Putamen (tissue), 1 donor: ENCODE data around the gene TCERG1L.

Experiments
- DNase-seq: peaks from one replicate; pipeline ENCODE4 v3.0.0-alpha.2; 2016; ENCODE audit warnings: low spot score

Gene TCERG1L

GRCh38 chr10:131226446-131227162 lies 84.9 kb downstream of the TCERG1L start:
- no peak for DNase-seq

DNA sequence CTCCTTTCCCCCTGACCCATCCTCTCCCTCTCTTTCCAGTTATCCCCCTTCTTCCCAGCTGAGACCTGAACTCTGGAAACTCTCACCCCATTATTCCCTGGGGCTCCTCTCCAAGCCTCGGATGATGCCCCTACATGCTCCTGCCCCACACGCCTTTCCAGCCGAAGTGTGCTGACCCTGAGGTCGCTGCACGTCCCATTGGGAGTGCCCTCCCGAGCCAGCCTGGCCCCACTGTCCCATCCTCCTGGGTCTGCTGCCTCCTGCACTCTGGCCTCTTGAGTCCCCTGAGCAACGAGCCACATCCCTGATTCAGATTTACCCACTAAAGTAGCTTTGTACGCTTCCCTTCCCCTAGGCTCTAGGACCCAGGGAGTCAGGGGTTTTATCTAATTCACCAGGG lies 87.4 kb downstream of the TCERG1L start:
- no peak for DNase-seq

- DNase-seq = no peak
Measured at GRCh38 chr10:131223422-131223821, 88.1 kb downstream of the TCERG1L start.

DNA sequence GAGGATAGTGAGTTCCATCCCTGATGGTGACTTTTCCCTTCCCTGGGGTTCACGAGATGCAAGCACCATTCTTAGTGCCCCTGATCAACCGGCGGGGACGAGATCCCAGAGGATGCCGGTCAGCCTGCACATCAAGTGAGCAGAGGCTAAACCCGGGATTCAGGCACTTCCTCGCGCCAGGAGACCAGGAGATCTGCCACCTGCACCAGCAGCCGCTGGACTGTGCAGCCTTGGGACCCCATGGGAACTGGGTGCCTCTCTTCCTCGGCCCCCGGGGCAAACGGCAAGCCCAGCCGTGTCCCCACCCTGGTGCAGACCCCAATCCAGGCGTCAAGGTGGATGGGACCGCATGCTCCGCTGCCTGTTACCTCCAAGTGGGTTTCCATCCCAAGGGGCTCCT lies 88.5 kb downstream of the TCERG1L start:
- no peak for DNase-seq

DNA sequence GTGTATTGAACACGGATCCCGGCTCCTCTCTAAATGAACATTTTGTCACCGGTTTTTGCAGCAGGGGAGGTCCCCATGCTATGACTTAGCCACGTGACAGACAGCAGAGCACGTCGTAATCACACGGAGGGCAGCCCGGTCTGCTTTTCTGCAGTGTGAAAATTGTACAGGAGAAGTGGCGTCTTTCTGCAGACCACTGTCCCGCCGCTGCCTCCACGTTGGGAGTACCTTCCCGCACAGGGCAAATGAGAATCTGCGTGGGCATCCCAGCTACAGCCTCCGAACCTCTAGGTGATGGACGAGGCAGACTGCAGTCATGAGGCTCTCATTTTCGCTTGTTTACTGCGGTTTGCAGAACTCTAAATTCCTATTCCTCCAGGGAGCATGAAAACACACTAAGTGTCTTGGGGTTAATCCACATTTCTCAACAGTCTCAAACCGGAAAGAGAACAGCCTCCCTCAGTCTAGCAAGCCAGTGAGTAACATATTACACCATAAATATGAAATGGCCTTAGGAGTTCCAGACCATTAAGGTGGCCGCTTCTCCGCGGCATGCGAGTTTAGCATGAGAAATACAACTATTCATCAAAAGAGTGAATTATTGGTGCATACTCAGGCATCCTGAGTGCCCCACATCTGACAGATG lies 89.8 kb downstream of the TCERG1L start:
- no peak for DNase-seq

GRCh38 chr10:131220601-131221171 lies 90.8 kb downstream of the TCERG1L start:
- no peak for DNase-seq

DNA sequence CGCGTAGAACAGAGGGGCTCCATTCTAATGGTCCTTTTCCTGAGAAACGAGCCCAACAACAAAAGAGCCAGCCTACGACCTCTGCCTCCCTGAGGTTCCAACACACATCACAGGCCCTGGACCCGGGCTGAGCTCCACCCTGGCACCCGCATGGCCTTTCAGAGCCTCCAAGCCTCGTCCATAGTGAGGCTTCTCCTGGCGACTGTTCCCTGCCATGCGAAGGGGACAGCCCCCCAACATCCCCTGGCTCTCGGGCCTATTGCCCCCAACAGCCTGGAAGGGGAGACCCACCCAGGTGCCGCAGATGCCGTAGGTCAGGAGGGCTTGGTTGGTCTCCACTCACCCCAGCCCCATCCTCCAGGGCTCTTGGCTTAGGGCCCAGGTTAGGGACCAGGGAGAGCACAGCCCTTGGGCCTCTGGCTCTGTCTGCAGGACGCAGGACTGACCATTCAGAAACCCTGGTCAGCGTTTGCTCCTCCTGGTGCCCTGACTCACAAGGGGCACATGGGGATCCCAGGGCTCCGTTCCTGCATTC lies 91.5 kb downstream of the TCERG1L start:
- no peak for DNase-seq

DNA sequence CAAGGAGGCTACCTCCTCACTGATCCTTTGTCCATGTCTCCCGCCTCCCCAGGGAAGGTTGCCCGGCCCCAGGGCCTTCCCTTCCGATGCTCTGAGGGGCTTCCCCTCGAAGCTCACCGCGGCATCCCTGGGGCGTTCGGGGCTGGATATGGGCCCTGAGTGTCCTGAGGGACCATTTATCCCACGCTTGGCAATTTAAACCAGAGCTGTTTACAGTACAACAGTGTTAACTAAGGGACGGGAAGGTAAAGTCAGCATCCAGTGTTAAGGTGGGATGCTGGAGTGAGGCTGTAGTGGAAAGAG lies 92.0 kb downstream of the TCERG1L start:
- DNase-seq = no peak

GRCh38 chr10:131218811-131219583 lies 92.5 kb downstream of the TCERG1L start:
- no peak for DNase-seq

GRCh38 chr10:131216681-131217230 lies 94.8 kb downstream of the TCERG1L start:
- no peak for DNase-seq

- no peak for DNase-seq
Measured at GRCh38 chr10:131215776-131216175, 95.7 kb downstream of the TCERG1L start.

DNA sequence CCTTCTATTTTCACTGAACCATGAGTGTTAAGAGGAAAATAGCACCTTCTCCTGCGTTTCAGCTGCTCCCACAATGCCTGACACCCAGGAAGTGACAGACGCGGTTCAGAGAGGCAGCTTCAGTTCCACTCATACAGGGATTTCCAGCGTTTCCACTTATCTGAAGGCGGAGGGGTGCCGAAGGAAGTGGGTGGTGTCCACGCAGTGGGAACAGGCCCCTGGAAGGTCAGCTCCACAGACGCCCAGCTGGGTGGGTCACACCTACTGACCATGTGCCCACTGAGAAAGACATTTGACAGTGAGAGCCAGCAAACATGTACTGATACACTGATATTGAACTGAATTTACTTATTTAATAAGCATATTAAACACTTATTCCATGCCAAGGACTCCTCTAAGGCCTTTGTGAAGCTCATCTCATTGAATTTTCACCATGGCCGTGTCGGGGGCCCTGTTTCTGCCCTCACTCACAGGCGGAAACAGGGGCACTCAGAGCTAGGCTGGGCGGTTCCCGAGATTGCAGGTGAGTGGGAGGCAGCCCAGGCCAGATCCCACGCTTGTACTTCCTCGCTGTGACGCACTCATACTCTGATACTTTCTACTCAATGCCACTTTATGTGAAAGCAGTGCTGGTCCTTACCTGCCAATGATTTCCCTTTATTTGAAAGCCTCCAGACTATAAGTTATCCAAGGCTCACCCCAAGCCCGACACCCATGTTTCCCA lies 96.8 kb downstream of the TCERG1L start:
- no peak for DNase-seq

GRCh38 chr10:131213741-131214505 lies 97.6 kb downstream of the TCERG1L start:
- DNase-seq = no peak

DNA sequence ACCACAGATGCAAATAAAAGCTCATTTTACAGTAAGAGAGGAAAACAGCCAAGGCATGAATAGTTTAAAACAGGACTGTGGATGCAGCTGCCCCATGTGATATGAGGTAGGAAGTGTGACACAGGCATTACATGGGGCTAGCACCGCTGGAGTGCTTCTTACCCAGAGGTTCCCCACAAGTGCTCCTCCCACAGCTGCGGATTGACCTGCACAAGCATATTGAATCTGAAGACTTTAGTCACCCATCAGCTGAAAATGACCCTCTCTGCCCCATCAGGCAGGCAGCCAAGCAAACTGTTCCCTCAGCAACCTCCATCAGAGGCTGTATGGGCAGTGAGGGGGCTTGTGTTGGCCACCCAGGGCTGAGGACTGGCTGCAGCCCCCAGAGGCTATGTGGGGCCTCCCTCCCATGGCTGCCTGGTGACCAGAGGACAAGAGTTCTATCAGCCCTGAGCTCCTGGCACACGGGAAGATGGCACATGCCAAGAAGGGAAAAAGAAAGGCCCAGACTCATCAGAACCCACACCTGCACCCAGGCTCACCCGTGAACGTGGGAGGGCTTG lies 98.7 kb downstream of the TCERG1L start:
- no peak for DNase-seq

DNA sequence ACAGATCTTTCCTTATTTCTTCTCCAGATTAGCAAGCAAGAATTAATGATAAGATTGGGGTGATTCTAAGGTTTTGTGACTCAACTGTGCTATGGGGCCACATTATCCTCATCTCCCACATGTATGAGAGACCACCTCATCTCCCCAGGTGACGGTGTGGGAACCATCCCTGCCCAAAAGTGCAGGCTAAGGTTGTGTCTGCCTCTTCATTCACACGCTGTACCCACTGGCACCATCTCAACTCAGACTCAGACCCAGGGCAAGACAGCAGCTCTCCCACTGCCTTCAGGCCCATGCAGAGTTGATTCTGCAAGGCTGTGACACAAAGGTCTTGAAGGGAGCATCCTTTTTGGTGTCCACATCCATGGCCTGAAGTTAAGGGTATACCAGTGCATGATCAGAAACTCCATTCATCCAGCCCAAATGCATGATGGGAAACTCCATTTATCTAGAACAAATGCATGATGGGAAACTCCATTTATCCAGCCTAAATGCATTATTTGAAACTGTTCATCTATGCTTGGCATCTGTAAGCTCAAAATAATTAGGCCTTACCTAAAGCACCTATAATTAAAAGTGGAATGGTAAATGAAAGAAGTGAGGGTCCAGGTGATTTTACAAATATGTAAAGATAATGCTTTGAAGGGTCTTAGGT lies 99.4 kb downstream of the TCERG1L start:
- no peak for DNase-seq

DNA sequence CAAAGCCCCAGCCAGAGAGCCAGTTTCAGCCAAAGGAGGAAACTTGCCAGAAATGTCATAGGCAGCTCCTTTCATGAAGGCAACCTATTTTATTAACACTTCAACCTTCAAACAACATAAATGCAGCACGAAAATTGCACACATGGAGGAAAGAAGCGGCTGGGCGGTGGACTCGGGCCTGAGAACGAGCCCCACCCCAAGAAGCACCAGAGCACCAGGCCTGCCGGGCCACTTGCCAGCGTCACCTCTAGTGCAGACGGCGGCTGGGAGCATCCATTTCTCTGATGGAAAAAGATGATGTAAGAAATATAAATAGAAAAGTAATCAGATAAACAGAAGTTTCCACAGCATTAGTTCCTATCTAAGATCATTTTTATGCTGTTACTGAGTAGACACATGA lies 100.0 kb downstream of the TCERG1L start:
- DNase-seq = no peak

DNA sequence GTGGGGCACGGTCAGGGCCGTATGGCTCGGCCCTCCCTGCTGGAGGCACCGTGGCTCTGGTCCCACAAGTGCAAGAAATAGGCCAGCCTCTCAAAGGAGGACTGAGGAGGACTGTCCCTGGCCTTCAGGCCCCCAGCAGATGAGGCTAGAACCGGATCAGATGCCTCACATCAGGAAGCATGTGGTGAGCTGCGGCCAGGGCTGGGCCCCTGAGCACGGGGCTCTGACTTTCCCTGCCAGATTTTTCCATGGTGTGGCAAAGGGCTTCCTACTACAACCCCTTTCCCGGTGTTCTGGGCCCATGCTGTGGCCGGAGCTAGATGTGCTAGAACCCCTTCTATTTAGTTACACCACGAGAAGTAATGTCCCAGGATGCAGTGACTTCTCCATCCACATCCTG lies 100.4 kb downstream of the TCERG1L start:
- DNase-seq = no peak

DNA sequence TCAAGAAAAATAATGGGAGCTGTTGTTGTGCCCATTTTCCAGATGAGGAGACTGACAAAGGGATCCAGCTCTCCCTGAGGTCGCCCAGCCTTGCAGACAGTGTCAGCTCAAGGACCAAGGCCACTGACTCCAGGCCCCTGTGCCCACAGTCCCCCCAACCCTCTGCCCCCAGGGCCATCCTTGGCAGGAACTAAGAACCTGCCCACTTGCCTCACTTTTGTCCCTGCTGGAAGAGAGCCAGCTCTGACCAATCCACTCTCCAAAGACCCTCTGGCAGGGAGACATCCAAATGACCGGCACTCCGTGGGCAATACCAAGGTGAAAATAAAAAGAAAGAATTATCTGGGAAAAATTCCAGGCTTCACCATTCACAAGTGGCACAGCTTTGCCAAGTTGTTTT lies 101.3 kb downstream of the TCERG1L start:
- DNase-seq = no peak

DNA sequence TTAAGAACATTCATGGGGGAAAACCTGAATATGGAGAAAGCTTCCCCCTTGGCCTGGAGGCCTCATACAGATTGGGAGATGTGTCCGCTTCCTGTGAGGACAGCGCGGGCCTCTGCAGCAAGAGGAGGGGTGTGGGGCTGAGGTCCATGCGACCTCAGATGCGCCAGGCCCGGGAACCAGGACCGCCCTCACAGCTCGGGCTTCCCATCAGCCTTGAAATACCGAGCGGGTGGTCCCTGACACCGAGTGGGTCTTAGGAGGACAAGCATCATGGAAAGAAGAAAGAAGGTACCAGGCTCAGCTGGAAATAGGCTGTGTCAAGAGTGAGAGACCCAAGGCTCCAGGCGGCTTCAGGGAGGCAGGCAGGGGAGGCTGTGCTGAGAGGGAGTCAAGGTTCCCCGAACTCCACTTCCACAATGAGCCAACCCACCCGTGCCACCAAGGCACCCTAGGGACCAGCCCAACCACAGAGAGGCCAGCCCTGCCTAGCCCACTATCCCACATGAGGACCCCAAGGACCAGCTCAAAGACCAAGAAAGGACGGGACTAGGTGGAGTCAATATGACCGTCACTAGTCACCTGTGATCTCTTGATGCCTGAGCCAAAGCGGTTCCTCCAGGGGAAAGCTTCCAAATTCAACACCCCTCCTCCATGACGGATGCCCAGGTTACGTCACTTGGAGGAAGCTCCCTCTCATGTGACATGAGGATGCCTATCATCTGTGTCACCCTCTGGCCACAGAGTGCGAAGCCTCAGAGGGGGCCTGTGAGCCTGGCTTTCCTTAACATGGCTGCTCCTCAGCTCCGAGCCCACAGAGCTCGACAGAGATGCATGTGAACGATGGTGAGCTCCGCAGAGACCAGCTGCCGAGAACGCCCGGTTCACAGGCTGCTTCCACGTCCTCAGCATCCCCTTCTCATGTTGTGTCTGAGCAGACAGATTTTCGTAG lies 103.7 kb downstream of the TCERG1L start:
- no peak for DNase-seq
